Sigmoid colon (tissue), 4 donors: ENCODE measurements around the gene INSL3.

Source experiments
- CTCF ChIP-seq, 4 experiments: fragments of 450-650 bp in 3 of 4; fragments of 200-600 bp in 1 of 4; IDR thresholded peaks; one replicate each; pipeline ENCODE4 v1.5.1; 2016 to 2019; ENCODE audit warnings: antibody characterized with exemption in 4 of 4, mild to moderate bottlenecking in 3 of 4, moderate library complexity in 2 of 4
- EP300 ChIP-seq, 4 donors: sonication (generic); formaldehyde crosslinking; IDR thresholded peaks; one replicate each; pipeline ENCODE4 v1.6.1; 2017; ENCODE audit warnings: antibody characterized with exemption in 4 of 4
- POLR2AphosphoS5 ChIP-seq, 4 donors: sonication (generic); formaldehyde crosslinking; IDR thresholded peaks; one replicate each; pipeline ENCODE4 v1.6.1; 2017; ENCODE audit warnings: antibody characterized with exemption in 4 of 4

GRCh38 chr19:17806945-17807344 is 14.4 kb downstream of the INSL3 start:
- TF ChIP-seq CTCF (IDR thresholded peaks at IDR 0.05), result no peak
- TF ChIP-seq EP300 (IDR thresholded peaks at IDR 0.05), result no peak
- no peak for TF ChIP-seq POLR2AphosphoS5 (IDR thresholded peaks at IDR 0.05)
